A673 (cell line): Measurements from ENCODE around the gene RALGPS1. TPM values are rescaled to one million over a fixed set of nuclear protein-coding genes. Genes with fewer than 3 reads are reported as not detected.

Experiments
- BruUV-seq: library from RNA; stranded (reverse); fragments of 400-500 nt; replicated peaks from 2 replicates; lab custom pipeline; 2021; lab: Mats Ljungman, UMichigan
- CTCF ChIA-PET: fragments of 300-600 bp; sonication (Branson Sonifier 250); formaldehyde crosslinking; loops from one replicate; lab custom pipeline; 2022; ENCODE audit warnings: antibody characterized with exemption; lab: Charles Lee
- POLR2A ChIA-PET: fragments of 300-600 bp; sonication (Branson Sonifier 250); formaldehyde crosslinking; loops from one replicate; lab custom pipeline; 2022; ENCODE audit warnings: antibody characterized with exemption; ENCODE audit not compliant: low non-redundant PET; lab: Charles Lee
- DNase-seq: peaks from one replicate; pipeline ENCODE4 v3.0.0-alpha.2; 2015; ENCODE audit warnings: low spot score
- H3K27ac ChIP-seq: fragments of 200-600 bp; sonication (generic); 2 replicates; pipeline ENCODE4 v1.5.1; 2016; ENCODE audit warnings: mixed run types, low read depth, mild to moderate bottlenecking, mixed read lengths, antibody characterized with exemption, low read length; ENCODE audit not compliant: poor library complexity, severe bottlenecking
- H3K27me3 ChIP-seq: fragments of 200-600 bp; sonication (generic); replicated peaks from 2 replicates; pipeline ENCODE4 v1.6.1; 2017; ENCODE audit warnings: mixed run types, low read depth, mild to moderate bottlenecking, mixed read lengths, antibody characterized with exemption, low read length; ENCODE audit not compliant: insufficient read depth, poor library complexity
- H3K36me3 ChIP-seq: fragments of 200-600 bp; sonication (generic); 2 replicates; pipeline ENCODE4 v1.6.1; 2016; ENCODE audit warnings: mixed run types, mild to moderate bottlenecking, mixed read lengths, antibody characterized with exemption, low read length; ENCODE audit not compliant: insufficient read depth, poor library complexity, severe bottlenecking
- H3K4me1 ChIP-seq: fragments of 200-600 bp; sonication (generic); 2 replicates; pipeline ENCODE4 v1.6.1; 2017; ENCODE audit warnings: mixed run types, mild to moderate bottlenecking, mixed read lengths, antibody characterized with exemption, low read length; ENCODE audit not compliant: insufficient read depth, poor library complexity, severe bottlenecking
- H3K4me3 ChIP-seq: fragments of 200-600 bp; sonication (generic); 2 replicates; pipeline ENCODE4 v1.5.1; 2016; ENCODE audit warnings: low read depth, mixed run types, mild to moderate bottlenecking, mixed read lengths, low read length; ENCODE audit not compliant: poor library complexity, severe bottlenecking
- H3K9me3 ChIP-seq: fragments of 200-600 bp; sonication (generic); 2 replicates; pipeline ENCODE4 v1.6.1; 2016; ENCODE audit warnings: mixed run types, low read depth, mild to moderate bottlenecking, mixed read lengths, antibody characterized with exemption, low read length; ENCODE audit not compliant: poor library complexity, severe bottlenecking
- EZH2 ChIP-seq: fragments of 200-600 bp; sonication (generic); IDR thresholded peaks from 2 replicates; pipeline ENCODE4 v1.6.1; 2017; ENCODE audit warnings: borderline replicate concordance, low read depth, mild to moderate bottlenecking, mixed read lengths, antibody characterized with exemption, low read length; ENCODE audit not compliant: poor library complexity, severe bottlenecking
- intact Hi-C: fragments of 100-400 bp; cut with micrococcal nuclease; formaldehyde crosslinking; loops from one replicate; pipeline ENCODE4 v1.10.0; 2022; ENCODE audit not compliant: unreplicated experiment
- total RNA-seq: library from RNA; stranded (reverse); gene quantifications from 2 replicates; pipeline ENCODE4 v1.2.3, GENCODE V29; 2021
- TF ChIP-seq, protein P1 (sequence below): fragments of 300-800, 200-600 bp; sonication (generic); conservative IDR thresholded peaks from 2 replicates; pipeline ENCODE4 v1.5.1; 2017; ENCODE audit warnings: low read depth, mild to moderate bottlenecking, antibody characterized with exemption, low read length, moderate library complexity, mixed read lengths

The RALGPS1 gene
- total RNA-seq, 1 experiment from 2014 or later: 3.9 TPM

DNA sequence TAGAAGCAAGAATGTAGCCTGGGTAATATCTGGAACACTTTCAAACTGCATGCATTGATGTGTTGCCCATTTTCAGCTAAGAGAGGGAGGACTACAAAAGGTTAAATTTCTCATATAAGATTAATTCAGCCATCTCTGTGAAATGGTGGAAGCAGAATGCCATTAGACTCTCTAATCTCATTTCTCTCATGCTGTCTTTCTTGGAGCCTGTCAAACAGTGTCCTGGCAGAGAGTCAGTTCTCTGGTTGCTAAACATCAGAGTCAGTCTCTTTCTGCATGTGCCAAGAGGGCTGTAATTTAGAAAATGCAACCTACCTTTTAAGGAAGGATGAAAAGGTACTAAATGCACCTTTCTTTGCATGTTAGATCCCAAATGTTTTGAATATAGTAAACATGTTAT, 349.1 kb downstream of the RALGPS1 start:
- H3K27ac ChIP-seq: no peak overlapping the region
- peak; percentile 39 for DNase-seq
- CTCF ChIA-PET: no interaction called here
- no peak for TF ChIP-seq EZH2
- TF ChIP-seq, protein P1, sequence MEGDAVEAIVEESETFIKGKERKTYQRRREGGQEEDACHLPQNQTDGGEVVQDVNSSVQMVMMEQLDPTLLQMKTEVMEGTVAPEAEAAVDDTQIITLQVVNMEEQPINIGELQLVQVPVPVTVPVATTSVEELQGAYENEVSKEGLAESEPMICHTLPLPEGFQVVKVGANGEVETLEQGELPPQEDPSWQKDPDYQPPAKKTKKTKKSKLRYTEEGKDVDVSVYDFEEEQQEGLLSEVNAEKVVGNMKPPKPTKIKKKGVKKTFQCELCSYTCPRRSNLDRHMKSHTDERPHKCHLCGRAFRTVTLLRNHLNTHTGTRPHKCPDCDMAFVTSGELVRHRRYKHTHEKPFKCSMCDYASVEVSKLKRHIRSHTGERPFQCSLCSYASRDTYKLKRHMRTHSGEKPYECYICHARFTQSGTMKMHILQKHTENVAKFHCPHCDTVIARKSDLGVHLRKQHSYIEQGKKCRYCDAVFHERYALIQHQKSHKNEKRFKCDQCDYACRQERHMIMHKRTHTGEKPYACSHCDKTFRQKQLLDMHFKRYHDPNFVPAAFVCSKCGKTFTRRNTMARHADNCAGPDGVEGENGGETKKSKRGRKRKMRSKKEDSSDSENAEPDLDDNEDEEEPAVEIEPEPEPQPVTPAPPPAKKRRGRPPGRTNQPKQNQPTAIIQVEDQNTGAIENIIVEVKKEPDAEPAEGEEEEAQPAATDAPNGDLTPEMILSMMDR: no peak
- no TSS peak for BruUV-seq
- no peak overlapping the region for H3K4me3 ChIP-seq
- peaks cover 19% of the 10 kb centered on the region for H3K4me1 ChIP-seq
- intact Hi-C loops: no loop called here
- H3K9me3 ChIP-seq: no peaks in the 10 kb centered on the region
- H3K27me3 ChIP-seq: no peaks in the 10 kb centered on the region
- H3K36me3 ChIP-seq: no peaks in the 10 kb centered on the region
- POLR2A ChIA-PET: interaction anchor here (0.7 kb wide), 1 partner anchor 22 kb away, joined by 3 read pairs; no protein-coding TSS in a partner anchor

DNA sequence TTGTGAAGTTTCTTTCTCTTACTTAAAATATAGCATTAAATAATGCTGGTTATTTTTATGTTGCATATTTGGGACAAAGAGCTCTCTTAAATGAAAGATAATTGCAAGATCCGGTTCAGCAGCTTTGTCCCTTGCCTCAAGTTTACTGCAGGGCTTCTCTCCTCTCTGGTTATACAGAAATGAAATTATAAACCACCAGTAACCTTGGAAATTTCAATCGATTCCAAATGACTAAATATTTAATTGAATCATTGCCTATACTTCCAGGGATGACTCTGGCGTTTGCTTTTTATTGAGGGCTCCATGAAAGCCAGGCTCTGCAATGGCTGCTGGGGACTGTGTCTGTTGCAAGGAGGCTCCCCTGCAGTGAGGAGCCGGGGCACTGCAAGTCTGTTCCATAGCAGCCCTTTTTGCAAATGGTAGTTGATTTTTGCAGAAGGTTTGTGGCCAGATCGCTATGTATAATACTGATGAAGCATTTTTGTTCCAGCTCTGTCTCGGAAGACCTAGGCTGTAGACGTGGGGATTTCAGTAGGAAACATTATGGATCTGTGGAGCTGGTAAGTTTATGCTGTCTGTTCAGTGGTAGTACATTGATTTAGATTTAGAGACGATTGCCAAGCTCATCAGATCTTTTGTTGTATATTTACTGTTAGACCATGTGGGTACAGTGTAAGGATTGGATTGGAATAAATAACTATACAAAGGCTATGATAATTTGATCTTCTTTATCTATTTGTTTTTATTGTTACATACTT, 350.1 kb downstream of the RALGPS1 start, which contains the start of gene GARNL3:
Gene GARNL3 (plus strand): TSS at position 313 of the 758 bp plus-strand sequence. CDS start 104 bp downstream, at position 417.
- H3K4me3 ChIP-seq: peak within 1 kb of the TSS; percentile 15
- no peak for TF ChIP-seq EZH2
- TF ChIP-seq, protein P1: no peak
- H3K27me3 ChIP-seq: no peaks in the 10 kb centered on the region
- no TSS peak for BruUV-seq
- ChIA-PET CTCF (no interaction called here), POLR2A (no interaction called here)
- no peaks in the 10 kb centered on the region for H3K36me3 ChIP-seq
- peak; percentile 46 for DNase-seq
- peaks cover 19% of the 10 kb centered on the region for H3K4me1 ChIP-seq
- H3K27ac ChIP-seq: peak within 1 kb of the TSS; percentile 43
- intact Hi-C loops: no loop called here
- no peaks in the 10 kb centered on the region for H3K9me3 ChIP-seq

DNA sequence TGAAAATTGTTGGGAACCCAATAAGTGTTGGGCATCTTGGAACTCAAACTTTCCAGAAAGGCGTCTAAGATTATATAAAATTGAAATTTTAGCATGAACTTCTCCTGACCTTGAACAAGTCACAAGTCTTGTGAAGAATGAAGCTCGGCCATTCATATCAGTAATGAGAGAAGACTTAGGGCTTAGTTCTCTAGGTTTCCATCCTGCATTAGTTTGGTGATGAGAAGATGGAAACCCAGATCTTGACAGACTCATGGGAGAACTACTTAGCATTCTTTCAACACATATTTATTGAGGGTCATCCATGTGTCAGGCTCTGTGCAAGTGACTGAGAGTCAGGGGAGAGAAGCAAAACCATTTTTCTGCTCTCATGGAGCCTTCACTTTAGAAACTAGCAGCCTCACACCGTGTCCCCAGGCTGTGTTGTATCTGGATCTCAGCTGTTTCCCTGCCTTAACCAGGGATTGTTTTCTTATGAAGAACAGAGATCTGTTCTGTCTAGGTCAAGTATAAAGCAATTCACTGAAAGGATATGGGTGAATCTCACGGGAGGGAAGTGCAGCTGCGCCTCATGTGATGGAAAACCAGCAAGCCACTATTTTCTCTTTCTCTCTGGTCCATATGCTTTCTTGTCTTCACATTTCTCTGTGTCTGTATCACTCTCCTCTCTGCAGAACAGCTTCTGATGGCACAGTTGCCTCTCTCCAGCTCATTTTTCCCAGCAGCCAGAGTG, 353.4 kb downstream of the RALGPS1 start:
- H3K27me3 ChIP-seq: no peaks in the 10 kb centered on the region
- no peaks in the 10 kb centered on the region for H3K9me3 ChIP-seq
- no peak for DNase-seq
- ChIA-PET POLR2A (no interaction called here), CTCF (interaction anchor here (0.6 kb wide), 1 partner anchor 69 kb away, joined by 3 read pairs; no protein-coding TSS in a partner anchor)
- H3K27ac ChIP-seq: no peak overlapping the region
- no TSS peak for BruUV-seq
- intact Hi-C loops: no loop called here
- H3K36me3 ChIP-seq: no peaks in the 10 kb centered on the region
- H3K4me3 ChIP-seq: no peak overlapping the region
- peaks cover 19% of the 10 kb centered on the region for H3K4me1 ChIP-seq
- TF ChIP-seq, protein P1: no peak
- no peak for TF ChIP-seq EZH2
